Stimulated activated memory B cell treated with anti-CD40 and anti-IgM and Interleukin-4, amounts not matched to agents 10 μg/mL and 1 μg/mL and 100 μg/mL, for 72 hours (primary cell): ENCODE results near the gene ZNF169.
"Not testable (repeated sequence)": the region's sequence is repeated elsewhere in the genome, so short reads cannot be mapped to it uniquely, and the experiment has no call there.

Experiments used
- ATAC-seq: fragments of 150-1000 bp; cut with Tn5 transposase; 2 replicates; pipeline ENCODE4 v1.10.0; 2021
- H3K27ac Mint-ChIP-seq: one replicate; pipeline ENCODE4 v1.8.0; 2022; ENCODE audit warnings: mild to moderate bottlenecking, mixed read lengths
- H3K27me3 Mint-ChIP-seq: one replicate; pipeline ENCODE4 v1.8.0; 2022; ENCODE audit warnings: mixed read lengths
- H3K36me3 Mint-ChIP-seq: one replicate; pipeline ENCODE4 v1.8.0; 2022; ENCODE audit warnings: mixed read lengths
- H3K4me1 Mint-ChIP-seq: one replicate; pipeline ENCODE4 v1.8.0; 2022; ENCODE audit warnings: mixed read lengths
- H3K4me3 Mint-ChIP-seq: one replicate; pipeline ENCODE4 v1.8.0; 2022; ENCODE audit warnings: mild to moderate bottlenecking, moderate library complexity, mixed read lengths
- H3K9me3 Mint-ChIP-seq: one replicate; pipeline ENCODE4 v1.8.0; 2022; ENCODE audit warnings: mixed read lengths

Gene ZNF169

GRCh38 chr9:94270009-94270408 is 10.9 kb downstream of the ZNF169 start:
- Mint-ChIP-seq H3K4me3 (no peak overlapping the region), H3K27me3 (no peaks in the 10 kb centered on the region), H3K9me3 (peaks cover 3% of the 10 kb centered on the region), H3K27ac (no peak overlapping the region), H3K36me3 (peaks cover 39% of the 10 kb centered on the region), H3K4me1 (peaks cover 13% of the 10 kb centered on the region)
- no peak for ATAC-seq

GRCh38 chr9:94277029-94277428 is 17.9 kb downstream of the ZNF169 start:
- H3K9me3 Mint-ChIP-seq, ATAC-seq, H3K27me3 Mint-ChIP-seq, H3K4me3 Mint-ChIP-seq, H3K27ac Mint-ChIP-seq: not testable (repeated sequence)
- Mint-ChIP-seq H3K36me3 (peaks cover 72% of the 10 kb centered on the region), H3K4me1 (peaks cover 31% of the 10 kb centered on the region)

GRCh38 chr9:94277885-94278536 is 18.9 kb downstream of the ZNF169 start:
- H3K9me3 Mint-ChIP-seq = peaks cover 4% of the 10 kb centered on the region
- peaks cover 72% of the 10 kb centered on the region for H3K36me3 Mint-ChIP-seq
- no peaks in the 10 kb centered on the region for H3K27me3 Mint-ChIP-seq
- no peak overlapping the region for H3K4me3 Mint-ChIP-seq
- peaks cover 22% of the 10 kb centered on the region for H3K4me1 Mint-ChIP-seq
- no peak overlapping the region for H3K27ac Mint-ChIP-seq
- ATAC-seq = no peak

DNA sequence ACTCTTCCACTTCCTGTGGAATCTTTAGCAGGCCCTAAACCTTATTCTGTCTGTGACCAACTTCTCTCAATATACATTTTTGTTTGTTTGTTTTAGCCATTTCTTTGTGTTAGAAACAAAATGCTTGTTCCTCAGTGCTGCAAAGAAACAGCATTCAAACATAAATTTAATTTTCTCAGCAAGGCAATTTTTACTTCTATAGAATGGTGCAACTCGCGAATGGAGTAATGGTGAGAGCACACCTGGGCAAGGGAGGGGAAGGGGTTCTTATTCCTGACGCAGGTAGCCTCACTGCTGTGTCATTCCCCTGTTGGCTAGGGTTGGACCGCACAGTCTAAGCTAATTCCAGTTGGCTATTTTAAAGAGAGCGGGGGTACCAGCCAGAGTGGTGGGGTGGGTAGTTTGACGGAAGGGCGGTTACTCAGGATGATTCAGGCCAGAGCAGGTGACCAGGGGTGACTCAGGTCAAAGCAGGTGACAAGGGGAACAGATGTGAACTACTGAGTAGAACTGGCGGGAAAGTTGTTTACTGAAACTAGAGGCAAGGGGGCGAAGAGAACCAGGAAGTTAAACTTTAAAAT is 21.4 kb downstream of the ZNF169 start:
- no peak for ATAC-seq
- Mint-ChIP-seq H3K4me3 (no peak overlapping the region), H3K27ac (no peak overlapping the region), H3K9me3 (peaks cover 4% of the 10 kb centered on the region), H3K27me3 (no peaks in the 10 kb centered on the region), H3K4me1 (peaks cover 14% of the 10 kb centered on the region), H3K36me3 (peaks cover 70% of the 10 kb centered on the region)

DNA sequence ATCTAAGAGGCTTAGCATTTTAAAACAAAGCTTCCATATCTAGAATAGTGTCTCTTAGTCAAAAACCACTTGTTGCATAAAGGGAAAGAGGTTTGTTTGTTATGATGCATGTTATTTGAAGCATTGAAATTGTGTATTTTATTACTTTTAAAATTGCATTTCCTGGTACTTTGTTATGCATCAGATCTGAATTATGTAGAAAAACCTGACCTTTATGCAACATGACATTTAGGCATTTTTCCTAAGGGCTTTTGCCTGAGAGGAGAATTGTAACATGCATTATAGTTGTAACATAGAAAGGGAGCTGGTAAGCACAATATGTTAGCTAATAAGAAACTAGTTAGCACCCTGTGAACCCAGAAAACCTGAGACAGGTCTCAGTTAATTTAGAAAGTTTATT is 22.0 kb downstream of the ZNF169 start:
- ATAC-seq = no peak
- Mint-ChIP-seq H3K9me3 (peaks cover 4% of the 10 kb centered on the region), H3K4me3 (no peak overlapping the region), H3K4me1 (peaks cover 12% of the 10 kb centered on the region), H3K27me3 (no peaks in the 10 kb centered on the region), H3K36me3 (peaks cover 68% of the 10 kb centered on the region), H3K27ac (no peak overlapping the region)

DNA sequence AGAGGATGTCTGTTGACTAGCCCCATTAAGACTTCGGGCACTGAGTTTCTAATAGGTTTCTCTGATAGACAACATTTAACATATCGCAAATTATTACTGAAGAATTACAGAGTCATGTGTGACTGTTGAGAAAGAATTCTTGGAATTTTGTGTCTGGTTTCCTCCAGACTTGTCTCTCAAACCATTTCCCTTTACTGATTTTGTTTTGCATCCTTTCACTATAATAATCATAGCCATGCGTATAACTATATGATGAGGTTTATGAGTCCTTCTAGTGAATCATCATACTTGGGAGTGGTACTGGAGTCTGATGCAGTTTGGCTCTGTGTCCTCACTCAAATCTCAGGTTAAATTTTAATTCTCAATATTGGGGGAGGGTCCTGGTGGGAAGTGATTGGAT is 27.0 kb downstream of the ZNF169 start:
- no peak for ATAC-seq
- Mint-ChIP-seq H3K27ac (no peak overlapping the region), H3K36me3 (peaks cover 57% of the 10 kb centered on the region), H3K27me3 (no peaks in the 10 kb centered on the region), H3K4me1 (peaks cover 5% of the 10 kb centered on the region), H3K4me3 (no peak overlapping the region), H3K9me3 (peaks cover under 1% of the 10 kb centered on the region)

- Mint-ChIP-seq H3K4me3 (no peak overlapping the region), H3K9me3 (peaks cover 3% of the 10 kb centered on the region), H3K27me3 (no peaks in the 10 kb centered on the region), H3K36me3 (peaks cover 60% of the 10 kb centered on the region), H3K4me1 (peaks cover 5% of the 10 kb centered on the region), H3K27ac (no peak overlapping the region)
- ATAC-seq = no peak
Measured at GRCh38 chr9:94287877-94288513, 28.9 kb downstream of the ZNF169 start.

GRCh38 chr9:94289691-94290090 is 30.6 kb downstream of the ZNF169 start:
- Mint-ChIP-seq H3K4me3 (no peak overlapping the region), H3K27ac (no peak overlapping the region), H3K9me3 (peaks cover 3% of the 10 kb centered on the region), H3K27me3 (no peaks in the 10 kb centered on the region), H3K4me1 (peaks cover 5% of the 10 kb centered on the region), H3K36me3 (peaks cover 68% of the 10 kb centered on the region)
- ATAC-seq = no peak

DNA sequence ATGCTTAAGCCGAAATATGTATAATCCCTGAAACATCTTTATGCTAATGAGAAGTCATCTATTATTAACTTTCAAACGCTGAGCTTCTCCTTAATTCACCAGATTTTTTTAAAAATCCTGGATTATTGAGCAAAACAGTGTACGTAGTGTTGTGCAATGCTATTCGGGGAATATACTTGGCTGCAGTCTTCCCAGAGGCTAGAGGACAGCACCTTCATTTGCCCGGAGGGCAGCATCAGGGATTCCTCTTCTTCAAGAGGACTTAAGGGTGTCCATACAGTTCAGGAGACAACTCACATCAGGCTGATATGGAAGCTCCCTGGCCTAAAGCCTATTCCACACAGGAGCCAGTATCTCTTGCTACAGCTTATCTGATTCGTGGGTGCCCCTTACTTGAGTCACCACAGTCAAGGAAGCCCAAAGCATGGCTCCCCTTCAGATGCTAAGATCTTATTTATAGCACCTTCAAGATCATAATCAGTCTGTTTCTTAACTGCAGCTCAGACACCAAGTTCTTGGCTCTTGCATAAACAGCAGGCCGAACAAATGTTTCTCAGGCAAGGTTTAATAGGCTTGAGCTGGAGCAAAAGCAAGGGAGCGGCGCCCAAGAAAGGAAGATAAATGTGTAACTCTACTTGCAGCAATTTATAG is 40.0 kb downstream of the ZNF169 start:
- Mint-ChIP-seq H3K27me3 (no peaks in the 10 kb centered on the region), H3K27ac (no peak overlapping the region), H3K4me3 (no peak overlapping the region), H3K9me3 (no peaks in the 10 kb centered on the region), H3K36me3 (peaks cover 57% of the 10 kb centered on the region), H3K4me1 (no peaks in the 10 kb centered on the region)
- ATAC-seq = no peak

- Mint-ChIP-seq H3K9me3 (no peaks in the 10 kb centered on the region), H3K27ac (no peak overlapping the region), H3K4me1 (no peaks in the 10 kb centered on the region), H3K4me3 (no peak overlapping the region), H3K36me3 (peaks cover 43% of the 10 kb centered on the region), H3K27me3 (no peaks in the 10 kb centered on the region)
- ATAC-seq = no peak
Measured at GRCh38 chr9:94300470-94301301, 41.6 kb downstream of the ZNF169 start.

- ATAC-seq = no peak
- Mint-ChIP-seq H3K4me1 (no peaks in the 10 kb centered on the region), H3K4me3 (no peak overlapping the region), H3K9me3 (no peaks in the 10 kb centered on the region), H3K27ac (no peak overlapping the region), H3K27me3 (no peaks in the 10 kb centered on the region), H3K36me3 (peaks cover 35% of the 10 kb centered on the region)
Measured at GRCh38 chr9:94301583-94301982, 42.5 kb downstream of the ZNF169 start.

- ATAC-seq = no peak
- Mint-ChIP-seq H3K27me3 (no peaks in the 10 kb centered on the region), H3K9me3 (no peaks in the 10 kb centered on the region), H3K27ac (no peak overlapping the region), H3K4me3 (no peak overlapping the region), H3K4me1 (no peaks in the 10 kb centered on the region), H3K36me3 (peaks cover 27% of the 10 kb centered on the region)
Measured at GRCh38 chr9:94302426-94302825, 43.3 kb downstream of the ZNF169 start.

- no peak for ATAC-seq
- H3K27ac Mint-ChIP-seq = no peak overlapping the region
- H3K4me3 Mint-ChIP-seq = no peak overlapping the region
- no peaks in the 10 kb centered on the region for H3K4me1 Mint-ChIP-seq
- H3K27me3 Mint-ChIP-seq = no peaks in the 10 kb centered on the region
- H3K36me3 Mint-ChIP-seq = peaks cover 27% of the 10 kb centered on the region
- no peaks in the 10 kb centered on the region for H3K9me3 Mint-ChIP-seq
Measured at GRCh38 chr9:94303321-94303720, 44.2 kb downstream of the ZNF169 start.

DNA sequence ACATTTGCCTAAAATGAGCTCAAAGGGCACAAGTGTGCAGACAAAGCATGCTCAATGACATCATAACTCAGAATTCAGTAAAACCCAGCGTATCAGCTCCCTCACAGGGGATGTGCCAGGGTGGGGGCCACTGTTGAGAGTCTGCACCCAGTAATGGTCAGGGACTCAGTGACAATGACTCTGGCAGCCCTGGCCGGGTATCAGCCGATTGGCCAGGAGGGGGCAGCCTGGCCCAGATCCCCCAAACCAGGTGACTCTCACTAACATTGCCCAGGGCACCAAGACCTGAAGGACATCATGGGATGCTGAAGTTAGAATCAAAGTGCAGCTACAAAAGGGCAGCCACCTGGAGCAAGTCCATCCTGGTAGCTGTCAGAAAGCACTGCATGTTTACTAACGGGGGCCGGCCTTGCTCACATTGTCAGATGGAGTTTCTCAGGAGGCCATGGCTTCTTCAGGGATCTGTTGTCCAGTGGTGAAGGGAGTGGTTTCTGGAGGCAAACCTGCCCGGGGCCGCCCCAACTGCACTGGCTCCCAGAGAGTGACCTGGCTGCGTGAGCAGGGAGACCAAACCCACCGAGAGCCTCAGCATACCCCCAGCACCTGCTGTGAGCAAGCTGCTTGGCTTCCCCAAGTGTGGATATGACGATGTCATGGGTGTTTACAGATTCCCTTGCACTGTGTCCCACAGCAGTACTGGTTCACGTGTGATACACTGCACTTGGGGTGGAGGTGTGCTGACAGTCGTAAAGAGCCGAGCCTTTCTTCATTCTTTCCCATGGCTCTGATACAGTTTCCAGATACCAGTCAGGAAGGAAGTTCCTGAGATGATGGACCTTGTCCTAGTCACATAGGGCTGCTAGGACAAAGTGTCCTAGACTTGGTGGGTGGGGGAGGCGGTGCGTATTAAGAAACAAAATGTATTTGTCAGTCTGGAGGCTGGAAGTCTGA is 56.2 kb downstream of the ZNF169 start:
- ATAC-seq = peak; percentile 57
- H3K36me3 Mint-ChIP-seq, H3K9me3 Mint-ChIP-seq, H3K4me3 Mint-ChIP-seq, H3K4me1 Mint-ChIP-seq, H3K27me3 Mint-ChIP-seq, H3K27ac Mint-ChIP-seq: not testable (repeated sequence)
